GM10266 (cell line): ENCODE data around the gene SHISAL2A.
A peak's percentile ranks its signal among the peaks of the same experiment; 100 is the strongest.

Experiments
- DNase-seq: peaks from one replicate; pipeline ENCODE4 v3.0.0; 2012; ENCODE audit errors: extremely low spot score
- TF ChIP-seq, protein P1 (sequence below): IDR thresholded peaks from 2 replicates; pipeline ENCODE4 v1.5.1; 2012; ENCODE audit warnings: mild to moderate bottlenecking, low read depth; ENCODE audit not compliant: control insufficient read depth, insufficient read depth; ENCODE audit errors: missing control alignments

The SHISAL2A gene

DNA sequence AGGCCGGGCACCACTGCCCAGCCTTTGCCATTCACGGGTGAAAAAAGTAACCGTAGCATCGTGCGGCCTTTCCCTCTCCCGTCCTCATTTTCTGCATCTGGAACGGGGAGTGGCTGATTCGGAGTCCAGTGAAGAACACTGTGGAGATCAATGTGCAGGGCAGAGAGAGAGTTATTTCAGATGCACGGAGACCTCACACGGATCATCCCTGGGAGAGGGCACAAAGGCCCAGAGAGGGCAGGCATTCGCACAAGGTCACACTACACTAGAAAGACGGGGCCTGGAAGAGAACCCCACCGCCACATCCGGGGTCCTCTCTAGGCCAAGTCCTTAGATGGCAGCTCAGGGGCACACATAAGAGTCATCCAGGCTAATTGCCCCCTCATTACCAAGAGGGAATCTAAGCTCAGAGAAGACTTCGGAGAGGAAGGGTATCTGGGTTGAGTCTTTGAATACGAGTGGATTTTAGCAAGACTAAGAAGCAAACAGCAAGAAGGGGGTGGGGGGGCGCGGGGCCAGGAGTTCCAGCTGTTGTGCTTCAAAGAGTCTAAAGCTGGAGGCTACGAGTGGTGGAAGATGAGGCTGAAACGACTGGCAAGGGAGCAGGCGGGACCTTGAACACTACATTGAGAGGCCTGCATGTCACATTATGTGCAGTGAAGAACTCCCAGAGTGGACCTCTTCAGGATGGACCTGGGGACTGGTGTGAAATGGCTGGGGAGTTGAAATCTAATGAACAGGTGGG, 29.9 kb upstream of the SHISAL2A start:
- DNase-seq = peak; percentile 27
- TF ChIP-seq, protein P1, sequence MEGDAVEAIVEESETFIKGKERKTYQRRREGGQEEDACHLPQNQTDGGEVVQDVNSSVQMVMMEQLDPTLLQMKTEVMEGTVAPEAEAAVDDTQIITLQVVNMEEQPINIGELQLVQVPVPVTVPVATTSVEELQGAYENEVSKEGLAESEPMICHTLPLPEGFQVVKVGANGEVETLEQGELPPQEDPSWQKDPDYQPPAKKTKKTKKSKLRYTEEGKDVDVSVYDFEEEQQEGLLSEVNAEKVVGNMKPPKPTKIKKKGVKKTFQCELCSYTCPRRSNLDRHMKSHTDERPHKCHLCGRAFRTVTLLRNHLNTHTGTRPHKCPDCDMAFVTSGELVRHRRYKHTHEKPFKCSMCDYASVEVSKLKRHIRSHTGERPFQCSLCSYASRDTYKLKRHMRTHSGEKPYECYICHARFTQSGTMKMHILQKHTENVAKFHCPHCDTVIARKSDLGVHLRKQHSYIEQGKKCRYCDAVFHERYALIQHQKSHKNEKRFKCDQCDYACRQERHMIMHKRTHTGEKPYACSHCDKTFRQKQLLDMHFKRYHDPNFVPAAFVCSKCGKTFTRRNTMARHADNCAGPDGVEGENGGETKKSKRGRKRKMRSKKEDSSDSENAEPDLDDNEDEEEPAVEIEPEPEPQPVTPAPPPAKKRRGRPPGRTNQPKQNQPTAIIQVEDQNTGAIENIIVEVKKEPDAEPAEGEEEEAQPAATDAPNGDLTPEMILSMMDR = no peak

DNA sequence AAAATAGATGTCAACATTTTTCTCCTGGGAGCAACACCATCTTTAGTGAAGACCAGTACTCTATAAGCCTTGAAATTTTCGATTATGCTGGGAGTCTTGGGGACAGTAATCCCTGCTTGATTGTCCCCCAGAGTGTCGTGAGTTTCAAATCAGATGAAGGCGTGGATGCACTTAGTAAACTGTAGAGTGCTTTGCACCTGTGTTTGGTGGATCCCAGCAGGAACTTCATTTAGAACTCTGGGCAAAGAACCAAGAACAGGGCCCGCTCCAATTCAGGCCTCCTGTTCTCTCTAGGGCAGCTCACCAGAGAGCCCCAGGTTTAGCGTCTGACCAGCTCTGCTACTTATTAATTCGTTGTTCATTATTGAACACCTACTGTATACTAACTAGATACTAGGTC, 29.3 kb upstream of the SHISAL2A start:
- no peak for DNase-seq

DNA sequence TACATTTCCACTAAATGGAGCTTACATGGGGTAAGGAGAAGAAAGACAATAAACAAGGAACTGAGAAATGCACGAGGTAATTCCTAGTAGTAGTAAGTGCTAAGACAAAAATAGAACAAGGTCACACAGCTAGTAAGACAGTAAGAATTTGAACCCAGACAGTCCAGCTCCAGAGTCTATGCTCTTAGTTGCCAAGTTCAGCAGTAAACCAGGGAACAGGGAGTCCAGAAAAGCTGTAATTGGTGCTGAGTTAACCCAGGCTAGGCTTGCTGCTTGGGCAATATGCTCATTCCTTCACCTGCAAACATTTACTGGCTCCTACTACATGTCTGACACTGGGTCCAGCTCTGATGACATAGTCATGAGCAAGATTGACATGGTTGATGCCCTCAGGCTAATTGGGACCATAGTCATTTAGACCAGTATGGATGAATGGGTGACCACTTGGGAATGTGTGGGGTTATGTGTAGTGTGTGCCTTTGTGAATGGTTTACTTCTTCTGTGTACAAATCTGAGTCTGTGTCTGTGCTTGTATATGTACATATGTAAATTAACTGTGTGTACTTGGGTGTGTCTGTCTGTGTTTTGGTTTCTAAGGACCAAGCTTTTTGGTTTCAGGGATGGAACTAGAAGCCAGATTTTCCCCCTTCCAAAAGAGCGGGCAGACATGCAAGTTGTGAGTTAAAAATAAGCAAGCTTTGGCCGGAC, 28.8 kb upstream of the SHISAL2A start:
- TF ChIP-seq, protein P1 = no peak
- no peak for DNase-seq

More for the DNA sequence above, 29.3 kb upstream of the SHISAL2A start:
- TF ChIP-seq, protein P1 = no peak

DNA sequence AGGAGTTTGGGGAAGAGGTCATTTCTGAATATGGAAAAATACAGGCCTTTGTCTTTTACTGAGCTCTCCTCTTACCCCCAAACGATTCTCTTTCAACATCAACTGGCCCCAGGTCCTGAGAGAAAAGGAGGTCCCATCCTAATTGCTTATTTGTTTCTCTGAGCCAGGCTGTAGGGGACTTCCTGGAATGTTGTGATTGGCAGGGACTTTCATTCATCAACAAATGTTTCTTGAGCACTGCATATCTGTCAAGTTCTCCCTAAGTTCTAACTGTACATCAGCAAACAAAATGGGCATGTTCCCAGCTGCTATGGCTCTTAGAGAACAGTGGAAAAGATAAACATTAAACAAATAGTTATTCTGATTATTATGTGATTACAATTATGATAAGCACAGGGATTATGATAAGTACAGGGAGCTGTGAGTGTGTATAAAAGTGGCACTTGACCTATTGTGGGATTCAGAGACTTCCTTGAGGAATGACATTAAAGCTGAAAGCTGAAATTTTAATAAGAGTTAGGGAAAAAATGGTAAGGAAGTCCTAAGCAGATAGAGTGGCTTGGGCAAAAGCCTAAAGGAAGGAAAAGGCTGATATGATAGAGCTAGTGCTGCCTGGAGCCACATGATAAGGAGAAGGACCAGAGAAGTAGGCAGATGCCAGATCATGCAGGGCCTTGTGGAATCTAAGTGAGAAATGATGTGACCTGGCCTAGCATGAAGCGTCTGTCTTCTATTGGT, 19.2 kb upstream of the SHISAL2A start:
- TF ChIP-seq, protein P1 = no peak
- no peak for DNase-seq

DNA sequence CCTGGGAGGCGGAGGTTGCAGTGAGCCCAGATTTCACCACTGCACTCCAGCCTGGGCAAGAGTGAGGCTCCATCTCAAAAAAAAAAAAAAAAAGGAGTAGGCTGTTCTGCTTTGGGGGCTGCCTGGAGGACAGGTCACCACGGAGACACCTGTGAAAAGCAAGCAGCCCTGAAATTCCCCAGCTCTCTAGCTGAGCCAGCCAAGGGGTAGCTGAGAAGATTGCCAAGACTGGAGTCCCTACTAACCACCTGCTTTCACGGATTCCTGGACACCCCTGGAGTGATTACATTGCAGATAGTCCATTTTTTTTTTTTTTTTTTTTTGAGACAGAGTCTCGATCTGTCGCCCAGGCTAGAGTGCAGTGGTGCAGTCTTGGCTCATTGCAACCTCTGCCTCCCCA, 18.3 kb upstream of the SHISAL2A start:
- DNase-seq = no peak
- TF ChIP-seq, protein P1 = no peak

DNA sequence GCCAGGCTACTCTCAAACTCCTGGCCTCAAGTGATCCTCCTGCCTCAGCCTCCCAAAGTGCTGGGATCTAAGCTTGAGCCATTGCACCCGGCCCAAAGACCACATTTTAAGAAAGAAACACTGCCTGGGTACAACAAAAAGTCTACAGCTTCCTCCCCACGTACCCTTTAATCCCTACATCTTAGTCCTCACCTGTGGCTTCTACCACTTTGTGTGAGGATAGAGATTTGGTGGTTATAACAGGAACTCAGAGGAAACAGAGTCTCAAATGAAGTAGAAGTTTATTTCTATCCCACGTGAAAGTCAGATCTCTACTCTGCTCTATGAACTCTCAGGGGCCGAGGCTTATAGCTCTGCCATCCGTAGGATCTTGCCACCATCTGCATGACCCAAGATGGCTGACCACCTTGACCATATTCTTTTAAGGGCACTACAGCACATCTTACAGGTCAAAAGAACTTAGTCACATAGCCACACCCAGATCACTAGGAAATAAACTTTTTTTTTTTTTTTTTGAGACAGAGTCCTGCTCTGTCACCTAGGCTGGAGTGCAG, 17.4 kb upstream of the SHISAL2A start:
- DNase-seq = no peak
- TF ChIP-seq, protein P1 = no peak
